HG03060 (cell line): ENCODE results near the gene PLSCR4.

Experiments
- ATAC-seq: cut with Tn5 transposase; IDR thresholded peaks from one replicate; pipeline ENCODE4 v1.9.1; 2021; ENCODE audit warnings: low read depth, moderate number of reproducible peaks; ENCODE audit not compliant: unreplicated experiment

The PLSCR4 gene

DNA sequence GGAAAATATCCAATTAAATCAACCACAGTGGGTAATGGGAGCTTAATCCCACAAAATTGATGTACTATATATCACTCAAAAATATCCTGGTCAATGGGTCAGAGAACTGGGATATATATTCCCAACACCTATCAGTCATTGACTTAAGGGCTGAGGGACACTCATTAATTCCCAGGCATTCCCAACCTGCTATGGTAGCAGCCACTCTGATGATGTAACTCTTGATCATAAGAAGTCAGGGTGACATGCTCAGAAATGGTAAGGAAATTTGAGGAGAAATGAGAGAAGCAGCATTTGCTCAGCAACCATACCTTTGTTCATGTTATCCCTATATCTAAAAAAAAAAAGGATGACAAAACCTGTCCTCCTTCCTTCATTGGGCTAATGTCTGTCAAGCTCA lies 86.8 kb downstream of the PLSCR4 start:
- ATAC-seq: no peak

GRCh38 chr3:146163584-146163983 lies 87.3 kb downstream of the PLSCR4 start:
- ATAC-seq: no peak

GRCh38 chr3:146162561-146162960 lies 88.3 kb downstream of the PLSCR4 start:
- ATAC-seq: no peak

DNA sequence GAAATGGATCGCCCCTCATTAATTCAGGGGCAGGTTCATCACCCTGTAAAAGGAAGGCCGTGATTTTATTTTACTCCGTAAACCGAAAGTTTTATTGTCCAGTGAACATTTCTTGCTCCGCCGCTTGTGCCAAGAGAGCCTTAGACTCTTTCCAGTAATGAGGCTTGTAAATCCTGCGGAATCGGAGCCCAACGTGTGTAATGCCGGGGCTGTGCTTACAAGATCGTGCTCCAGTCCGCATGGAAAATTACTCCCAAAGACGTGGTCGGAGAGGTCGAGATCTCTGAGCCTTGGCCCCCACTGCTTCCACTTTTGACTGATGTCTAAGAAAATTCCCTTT lies 89.3 kb downstream of the PLSCR4 start:
- no peak for ATAC-seq

DNA sequence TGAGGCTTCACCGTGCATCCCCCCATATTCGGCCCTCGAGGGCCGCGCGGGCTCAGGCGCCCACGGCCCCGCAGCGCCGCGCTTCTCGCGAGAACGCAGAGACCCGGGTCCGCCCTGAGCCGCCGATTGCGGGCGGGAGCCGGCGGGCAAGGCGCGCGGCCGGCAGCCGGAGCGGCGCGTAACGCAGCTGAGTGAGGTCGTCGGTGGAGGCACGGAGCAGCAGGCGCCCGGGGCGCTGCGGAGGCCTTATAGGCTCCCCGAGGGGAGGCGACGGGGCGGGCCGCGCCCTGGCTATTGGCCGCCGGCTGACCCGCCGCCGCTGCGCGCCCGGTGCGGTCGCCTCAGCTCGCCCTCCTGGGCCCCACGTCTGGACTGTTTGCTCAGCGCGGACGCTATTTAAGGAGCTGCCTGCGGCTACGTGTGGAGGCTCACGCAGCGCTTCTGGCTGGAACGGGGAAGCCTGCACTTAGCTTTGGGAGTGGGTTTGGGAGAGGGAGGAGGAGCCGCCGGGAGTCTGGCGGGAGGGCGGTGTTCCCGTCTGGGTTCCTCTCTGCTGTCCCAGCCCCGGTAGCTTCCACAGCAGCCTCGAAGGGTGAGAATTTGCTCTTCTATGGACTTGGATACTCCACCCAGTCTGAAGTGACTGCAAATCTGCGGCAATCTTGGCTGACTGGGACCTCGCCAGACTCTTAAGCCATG lies 89.8 kb downstream of the PLSCR4 start, which contains the start of gene PLOD2:
Gene PLOD2, minus strand, starts transcription at position 221 of the 699 bp plus-strand sequence. Its CDS starts 195 bp downstream, at position 26.
- no peak for ATAC-seq

DNA sequence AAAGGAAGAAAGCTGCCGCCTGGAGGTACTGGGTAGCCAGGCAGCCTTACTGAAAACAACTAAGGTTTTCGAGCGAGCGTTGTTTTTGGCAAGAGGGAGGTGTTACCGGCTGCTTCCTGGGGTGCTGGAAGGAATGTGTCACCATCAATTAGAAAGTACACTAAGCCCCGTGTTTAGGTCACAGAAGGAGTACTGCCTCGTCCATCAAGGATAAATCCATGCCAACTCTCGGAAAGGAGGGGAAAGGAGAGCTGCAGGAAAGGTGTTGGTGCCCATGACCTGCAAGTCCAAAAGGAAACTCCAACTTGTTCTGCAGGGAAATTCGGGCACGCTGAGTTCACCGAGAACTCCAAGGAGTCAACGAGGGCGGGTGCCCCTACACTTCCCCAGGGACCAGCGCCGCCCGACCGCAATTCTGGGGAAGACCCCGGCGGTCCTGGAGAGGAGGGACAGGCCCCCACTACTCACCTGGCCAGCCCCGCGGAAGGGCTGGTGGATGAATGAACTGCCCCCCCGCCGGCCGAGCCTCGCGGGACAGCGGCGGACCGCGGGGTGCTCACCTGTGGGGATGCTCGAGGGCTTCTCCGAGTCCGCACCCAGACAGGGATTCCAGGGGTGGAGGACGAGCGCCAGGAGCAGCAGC lies 90.5 kb downstream of the PLSCR4 start:
- no peak for ATAC-seq

- ATAC-seq: no peak
Observed at GRCh38 chr3:146159616-146160320, 91.1 kb downstream of the PLSCR4 start.

- ATAC-seq: no peak
Observed at GRCh38 chr3:146159037-146159436, 91.9 kb downstream of the PLSCR4 start.

- no peak for ATAC-seq
Observed at GRCh38 chr3:146157325-146158060, 93.4 kb downstream of the PLSCR4 start.

DNA sequence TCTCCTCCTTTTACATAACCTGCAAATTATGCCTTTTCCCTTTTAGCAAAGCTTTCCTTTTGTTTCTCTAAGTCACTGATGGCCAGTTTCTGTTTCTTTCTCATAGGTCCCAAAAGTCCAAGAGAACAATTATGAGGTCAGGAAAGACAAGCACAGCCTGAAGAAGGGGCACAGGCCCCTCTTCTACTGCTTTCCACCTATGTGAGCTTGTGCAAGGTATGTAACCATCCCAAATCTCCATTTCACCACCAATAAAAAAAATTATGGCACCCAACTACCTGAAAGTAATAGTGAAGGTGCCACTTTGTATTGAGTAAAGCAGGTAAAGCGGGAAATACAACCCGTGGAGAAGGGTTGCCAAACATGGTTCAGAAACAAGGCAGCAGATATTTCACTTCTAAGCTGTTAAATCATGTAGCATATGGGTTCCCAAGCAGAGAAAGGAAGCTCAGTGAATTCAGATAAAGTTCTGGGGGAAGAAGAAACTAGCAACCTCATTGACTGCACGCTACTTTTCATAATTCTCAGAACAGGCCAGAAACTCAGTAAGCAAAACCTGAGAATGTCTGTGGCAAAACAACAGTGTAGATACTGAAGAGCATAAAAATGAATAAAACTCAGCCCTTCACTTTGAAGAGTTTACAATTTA lies 94.1 kb downstream of the PLSCR4 start:
- ATAC-seq: no peak

DNA sequence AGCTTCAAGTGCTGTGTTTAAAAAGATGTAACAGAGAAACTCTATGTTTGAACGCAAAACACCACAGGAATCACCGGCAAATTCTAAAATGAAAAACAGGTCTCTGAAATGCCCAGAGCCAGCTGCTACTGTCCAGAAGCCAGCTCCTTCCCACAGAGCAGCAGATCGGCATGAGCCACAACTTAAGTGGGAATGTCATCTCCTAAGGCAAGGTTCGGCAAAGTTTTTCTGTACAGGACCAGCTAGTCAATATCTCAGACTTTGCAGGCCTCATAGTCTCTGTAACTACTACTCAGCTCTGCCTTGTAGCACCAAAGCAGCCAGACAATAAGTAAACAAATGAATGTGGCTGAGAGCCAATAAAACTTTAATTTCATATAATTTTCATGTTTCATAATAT lies 94.8 kb downstream of the PLSCR4 start:
- no peak for ATAC-seq

DNA sequence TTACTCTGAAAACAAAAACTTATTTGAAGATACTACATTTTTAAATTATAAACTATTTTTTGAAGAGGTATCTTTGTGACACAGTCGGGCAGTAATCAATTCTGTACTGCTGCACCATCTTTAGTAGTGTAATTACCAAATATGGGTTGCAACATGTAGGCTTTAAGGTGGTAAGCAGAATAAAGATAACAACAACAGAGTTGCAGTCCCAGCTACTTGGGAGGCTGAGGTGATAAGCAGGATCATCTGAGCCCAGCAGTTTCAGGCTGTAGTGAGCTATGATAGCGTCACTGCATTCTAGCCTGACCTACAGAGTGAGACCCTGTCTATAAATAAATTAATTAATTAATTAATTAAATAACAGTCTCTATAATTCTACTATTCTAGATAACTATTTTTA lies 95.9 kb downstream of the PLSCR4 start:
- ATAC-seq: no peak

DNA sequence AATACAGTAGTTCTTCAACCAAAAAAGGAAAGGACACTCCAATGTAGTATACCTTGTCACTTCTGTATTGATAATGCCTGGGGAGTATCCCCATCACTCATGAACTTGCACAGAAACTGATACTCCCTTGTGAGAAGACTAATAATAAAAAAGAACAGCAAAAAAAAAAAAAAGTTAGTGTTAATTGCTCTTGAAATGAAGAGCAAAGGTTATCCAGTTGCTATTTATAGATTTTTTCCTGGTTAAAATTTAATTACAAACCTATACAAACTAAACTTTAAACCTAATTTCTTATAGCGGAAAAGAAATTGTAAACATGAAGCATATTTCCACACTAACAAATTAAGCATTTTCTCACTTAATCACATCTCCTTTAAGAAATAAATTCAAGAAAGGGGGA lies 96.6 kb downstream of the PLSCR4 start:
- ATAC-seq: no peak

- ATAC-seq: no peak
Observed at GRCh38 chr3:146153429-146153828, 97.5 kb downstream of the PLSCR4 start.

- ATAC-seq: no peak
Observed at GRCh38 chr3:146152834-146153233, 98.1 kb downstream of the PLSCR4 start.

DNA sequence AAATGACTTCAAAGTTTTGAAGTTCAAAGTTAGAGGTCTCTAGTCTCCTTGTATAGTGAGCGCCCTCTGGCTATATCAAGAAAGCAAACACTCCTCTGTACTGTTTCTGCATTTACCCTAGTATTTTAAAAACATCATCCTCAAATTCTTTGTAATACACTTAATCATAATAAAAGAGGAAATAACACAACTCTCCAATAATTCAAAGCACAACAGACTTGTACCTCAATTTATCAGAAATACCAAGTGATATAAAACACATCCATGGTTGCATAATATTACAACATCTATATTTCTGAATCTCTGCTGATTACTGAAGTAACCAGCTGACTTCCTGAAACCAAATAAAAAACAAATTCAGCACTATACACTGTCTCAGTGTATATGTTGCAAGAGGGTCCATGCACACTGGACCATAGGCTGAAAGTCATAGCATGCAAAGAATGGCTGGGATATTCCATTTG lies 102.4 kb downstream of the PLSCR4 start:
- ATAC-seq: no peak

DNA sequence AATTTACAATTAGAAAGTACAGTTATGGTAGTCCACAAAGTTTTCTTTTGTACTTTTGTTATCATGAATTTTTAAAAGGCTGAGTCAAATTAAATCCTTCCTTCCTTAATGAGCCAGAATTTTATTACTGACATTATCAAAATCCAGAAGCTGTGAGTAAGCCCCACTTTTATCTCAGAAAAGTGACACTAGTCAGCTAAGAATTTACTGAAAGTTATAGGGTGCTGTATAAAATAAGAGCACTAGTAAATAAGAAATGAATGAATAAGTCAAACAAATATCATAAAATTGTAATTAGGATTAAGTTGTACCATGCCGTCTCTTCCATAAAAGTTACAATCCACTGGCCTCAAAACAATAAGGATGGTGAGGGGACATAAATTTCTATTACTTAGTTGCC lies 105.3 kb downstream of the PLSCR4 start:
- no peak for ATAC-seq

DNA sequence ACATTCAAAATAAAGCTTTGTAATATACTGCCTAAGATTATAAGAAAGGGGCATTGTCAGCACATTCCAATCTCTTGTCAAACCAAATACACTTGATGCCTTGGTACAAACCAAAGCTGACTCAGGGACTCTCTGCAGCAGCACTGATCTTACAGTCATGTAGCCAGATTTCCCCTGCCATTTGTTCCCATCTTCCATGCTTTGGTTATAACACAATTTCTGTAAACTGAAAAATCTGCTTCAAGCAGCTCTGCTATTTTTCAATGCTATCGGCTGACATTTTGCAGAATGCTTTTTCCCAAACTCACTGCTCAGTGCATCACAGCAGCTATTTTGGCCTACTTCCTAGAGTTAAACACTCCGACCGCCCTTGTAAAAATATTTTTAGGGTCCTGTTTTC lies 108.1 kb downstream of the PLSCR4 start:
- ATAC-seq: no peak
